ENCODE measurements around the gene NOL3.

NOL3 gene

DNA sequence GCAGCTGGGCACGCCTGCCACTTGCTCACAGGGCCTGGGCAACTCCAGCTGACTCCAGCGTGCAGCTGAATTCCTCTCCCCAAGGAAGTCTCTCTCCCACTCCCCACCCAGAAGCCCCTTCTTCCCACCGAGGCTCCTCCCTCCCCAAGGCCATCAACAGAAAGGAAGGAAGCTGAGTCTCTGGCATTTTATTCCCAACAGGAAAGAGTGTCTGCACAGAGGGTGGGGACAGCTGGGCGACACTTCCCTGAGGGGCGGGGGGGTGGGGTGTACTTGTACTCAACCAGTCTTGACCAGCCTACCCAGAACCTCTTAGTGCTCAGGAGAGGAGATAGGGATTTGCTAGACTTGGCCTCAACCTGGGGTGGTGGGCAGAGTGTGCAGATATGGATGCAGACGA is 19.7 kb downstream of the NOL3 start, which contains the start of gene EXOC3L1:
Gene EXOC3L1, minus strand, starts transcription at position 96 of the 400 bp plus-strand sequence. CDS start 460 bp downstream, outside the sequence.
- no peak for DNase-seq (ENCODE audit: low spot score)

- DNase-seq (ENCODE audit: low spot score): no peak
Measured at GRCh38 chr16:67190448-67191399, 20.4 kb downstream of the NOL3 start.

GRCh38 chr16:67191411-67191994 is 21.2 kb downstream of the NOL3 start:
- no peak for DNase-seq (ENCODE audit: low spot score)

DNA sequence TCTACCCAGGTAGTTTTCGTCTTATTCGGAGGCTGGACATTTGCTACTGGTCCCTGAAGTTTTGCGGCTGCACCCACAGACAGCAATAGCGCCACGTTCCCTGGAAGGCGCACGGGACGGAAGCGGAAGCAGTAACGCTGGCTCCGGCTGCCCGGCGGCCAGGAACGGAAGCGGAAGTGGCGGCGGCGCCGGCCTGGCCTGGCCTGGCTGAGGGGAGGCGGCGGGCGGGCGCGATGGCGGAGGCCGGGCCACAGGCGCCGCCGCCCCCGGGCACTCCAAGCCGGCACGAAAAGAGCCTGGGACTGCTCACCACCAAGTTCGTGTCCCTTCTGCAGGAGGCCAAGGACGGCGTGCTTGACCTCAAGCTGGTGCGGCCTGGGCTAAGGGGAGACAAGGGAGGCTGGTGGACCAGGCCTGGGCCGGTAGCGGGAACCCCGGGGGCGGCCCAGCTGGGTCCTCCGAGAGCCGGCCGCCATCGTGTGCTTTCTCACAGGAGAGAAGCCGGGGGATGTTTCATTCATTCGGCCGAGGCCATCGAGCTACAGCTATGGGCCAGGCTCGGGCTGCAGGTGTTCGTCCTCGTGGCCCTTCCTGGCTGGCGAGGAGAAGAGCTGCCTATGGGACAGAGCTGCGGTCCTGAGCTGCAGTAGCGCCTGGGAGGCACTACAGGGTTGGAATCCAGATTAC is 21.8 kb downstream of the NOL3 start, which contains the start of gene E2F4:
Gene E2F4, plus strand, starts transcription at position 161 of the 687 bp plus-strand sequence. Its CDS starts 73 bp downstream, at position 234.
- DNase-seq (ENCODE audit: low spot score): peak; percentile 93

DNA sequence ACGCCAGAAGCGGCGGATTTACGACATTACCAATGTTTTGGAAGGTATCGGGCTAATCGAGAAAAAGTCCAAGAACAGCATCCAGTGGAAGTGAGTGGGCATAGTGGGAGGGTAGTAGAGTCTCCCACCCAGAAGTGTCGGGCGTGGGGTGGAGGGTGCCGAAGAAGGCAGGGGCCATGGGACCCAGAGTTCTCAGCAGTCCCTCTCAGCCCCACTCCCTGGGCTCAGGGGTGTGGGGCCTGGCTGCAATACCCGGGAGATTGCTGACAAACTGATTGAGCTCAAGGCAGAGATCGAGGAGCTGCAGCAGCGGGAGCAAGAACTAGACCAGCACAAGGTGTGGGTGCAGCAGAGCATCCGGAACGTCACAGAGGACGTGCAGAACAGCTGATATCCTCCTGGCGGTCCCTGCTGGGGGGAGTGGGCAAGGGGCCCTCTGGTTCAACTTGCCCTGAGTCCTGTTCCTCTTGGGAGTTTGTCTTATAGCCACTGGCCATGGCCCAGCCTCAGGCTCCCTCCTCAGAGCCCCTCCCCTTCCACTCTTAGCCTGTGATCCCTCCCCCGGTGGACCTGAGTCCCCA is 22.5 kb downstream of the NOL3 start:
- DNase-seq (ENCODE audit: low spot score): no peak

- no peak for DNase-seq (ENCODE audit: low spot score)
Measured at GRCh38 chr16:67193536-67193935, 23.2 kb downstream of the NOL3 start.

DNA sequence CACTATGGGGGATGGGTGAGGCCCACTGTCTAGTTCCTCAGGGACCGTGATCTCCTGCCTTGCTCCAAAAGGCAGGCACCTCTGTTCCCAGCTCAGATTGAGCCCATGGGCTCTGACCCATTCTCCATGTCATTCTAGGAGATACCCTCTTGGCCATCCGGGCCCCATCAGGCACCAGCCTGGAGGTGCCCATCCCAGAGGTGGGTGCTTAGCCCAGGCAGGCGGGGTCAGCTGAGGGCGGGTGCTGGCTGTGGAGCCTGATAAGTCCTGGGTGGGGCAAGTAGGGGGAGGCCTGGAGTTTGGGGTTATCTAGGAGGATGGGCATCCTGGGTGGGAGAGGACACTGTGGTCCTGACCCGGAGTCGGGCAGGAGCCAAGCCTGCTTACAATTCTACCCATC is 23.9 kb downstream of the NOL3 start:
- no peak for DNase-seq (ENCODE audit: low spot score)

GRCh38 chr16:67195676-67196075 is 25.3 kb downstream of the NOL3 start:
- no peak for DNase-seq (ENCODE audit: low spot score)

DNA sequence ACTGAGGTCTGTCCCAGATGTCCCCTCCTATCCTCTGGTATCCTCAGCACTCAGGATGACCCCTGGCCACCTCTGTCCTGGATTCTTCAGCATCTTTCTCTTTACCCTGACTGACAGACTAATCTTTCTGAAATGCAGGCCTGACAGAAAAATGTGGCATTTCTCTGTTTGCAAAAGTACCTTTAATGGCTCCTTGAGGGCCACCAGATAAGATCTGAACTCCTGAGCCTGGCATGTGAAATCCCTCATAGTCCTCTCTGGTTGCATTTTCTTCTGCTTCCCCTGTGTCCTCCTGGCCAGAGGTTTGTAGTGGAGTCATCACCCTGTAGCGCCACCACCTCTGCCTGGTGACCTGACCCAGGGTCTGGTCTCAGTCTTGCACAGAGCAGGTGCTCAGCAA is 26.5 kb downstream of the NOL3 start:
- DNase-seq (ENCODE audit: low spot score): no peak

GRCh38 chr16:67197704-67198103 is 27.4 kb downstream of the NOL3 start:
- DNase-seq (ENCODE audit: low spot score): no peak

DNA sequence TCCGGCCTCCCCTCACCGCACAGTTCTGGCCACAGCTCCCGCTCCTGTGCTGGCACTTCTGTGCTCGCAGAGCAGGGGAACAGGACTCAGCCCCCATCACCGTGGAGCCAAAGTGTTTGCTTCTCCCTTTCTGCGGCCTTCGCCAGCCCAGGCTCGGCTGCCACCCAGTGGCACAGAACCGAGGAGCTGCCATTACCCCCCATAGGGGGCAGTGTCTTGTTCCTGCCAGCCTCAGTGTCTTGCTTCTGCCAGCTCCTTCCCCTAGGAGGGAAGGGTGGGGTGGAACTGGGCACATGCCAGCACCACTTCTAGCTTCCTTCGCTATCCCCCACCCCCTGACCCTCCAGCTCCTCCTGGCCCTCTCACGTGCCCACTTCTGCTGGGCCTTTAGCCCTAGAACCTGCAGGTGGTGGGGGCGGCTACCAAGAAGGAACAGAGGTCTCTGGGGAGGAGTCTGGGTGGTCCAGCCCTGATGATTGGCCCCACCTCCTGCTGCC is 27.9 kb downstream of the NOL3 start:
- peak; percentile 77 for DNase-seq (ENCODE audit: low spot score)

GRCh38 chr16:67199011-67199807 is 28.9 kb downstream of the NOL3 start, which contains the start of gene ELMO3:
ELMO3 (plus strand) TSS chr16:67199131; CDS start chr16:67199327, 196 bp downstream.
- DNase-seq (ENCODE audit: low spot score): peak; percentile 69

DNA sequence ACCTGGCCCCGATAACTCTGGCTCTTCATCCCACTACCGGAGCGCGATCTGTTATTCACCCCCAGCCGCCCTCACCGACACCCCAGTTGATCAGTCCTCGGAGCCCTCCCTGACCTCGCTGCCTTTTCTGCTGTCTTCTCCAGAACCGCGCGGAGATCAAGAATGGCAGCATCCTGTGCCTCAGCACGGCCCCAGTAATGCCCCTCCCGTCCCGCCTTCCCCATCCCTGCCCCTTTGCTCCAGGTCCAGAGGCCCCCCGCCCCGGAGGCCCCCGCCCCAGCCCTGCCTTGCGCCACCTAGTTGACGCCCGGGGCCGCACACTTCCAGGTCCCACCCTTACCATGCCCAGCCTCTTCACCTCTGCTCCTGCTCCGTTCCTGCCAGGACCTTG is 29.5 kb downstream of the NOL3 start:
- DNase-seq (ENCODE audit: low spot score): no peak

- no peak for DNase-seq (ENCODE audit: low spot score)
Measured at GRCh38 chr16:67200491-67200890, 30.2 kb downstream of the NOL3 start.

- no peak for DNase-seq (ENCODE audit: low spot score)
Measured at GRCh38 chr16:67201411-67202345, 31.3 kb downstream of the NOL3 start.

DNA sequence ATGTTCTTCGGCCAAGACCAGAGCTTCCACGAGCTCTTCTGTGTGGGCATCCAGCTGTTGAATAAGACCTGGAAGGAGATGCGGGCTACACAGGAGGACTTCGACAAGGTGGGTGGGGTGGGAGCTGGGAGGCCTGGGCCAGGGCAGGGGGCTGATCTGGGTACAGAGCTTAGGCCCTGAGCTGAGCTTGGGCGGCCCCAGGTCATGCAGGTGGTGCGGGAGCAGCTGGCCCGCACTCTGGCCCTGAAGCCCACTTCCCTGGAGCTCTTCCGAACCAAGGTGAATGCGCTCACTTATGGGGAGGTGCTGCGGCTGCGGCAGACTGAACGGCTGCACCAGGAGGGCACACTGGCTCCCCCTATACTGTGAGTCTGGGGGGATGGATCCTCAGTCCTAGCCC is 32.1 kb downstream of the NOL3 start:
- no peak for DNase-seq (ENCODE audit: low spot score)

DNA sequence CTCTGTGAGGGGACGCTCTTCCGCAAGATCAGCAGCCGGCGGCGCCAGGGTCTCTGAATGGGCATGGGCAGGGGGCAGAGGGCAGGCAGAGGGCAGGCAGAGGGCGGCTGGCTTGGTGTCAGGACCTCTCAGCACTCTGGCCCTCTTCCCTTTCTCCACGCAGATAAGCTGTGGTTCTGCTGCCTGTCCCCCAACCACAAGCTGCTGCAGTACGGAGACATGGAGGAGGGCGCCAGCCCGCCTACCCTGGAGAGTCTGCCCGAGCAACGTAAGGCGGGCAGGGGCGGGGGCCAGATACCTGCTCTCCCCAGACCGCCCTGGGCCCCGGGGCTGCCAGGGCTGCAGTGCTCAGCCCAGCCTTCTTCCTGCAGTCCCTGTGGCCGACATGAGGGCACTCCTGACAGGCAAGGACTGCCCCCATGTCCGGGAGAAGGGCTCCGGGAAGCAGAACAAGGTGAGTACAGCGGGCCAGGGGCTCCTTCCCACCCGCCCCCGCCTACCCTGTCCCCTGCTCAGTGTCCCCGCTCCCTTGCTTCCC is 32.7 kb downstream of the NOL3 start:
- no peak for DNase-seq (ENCODE audit: low spot score)

DNA sequence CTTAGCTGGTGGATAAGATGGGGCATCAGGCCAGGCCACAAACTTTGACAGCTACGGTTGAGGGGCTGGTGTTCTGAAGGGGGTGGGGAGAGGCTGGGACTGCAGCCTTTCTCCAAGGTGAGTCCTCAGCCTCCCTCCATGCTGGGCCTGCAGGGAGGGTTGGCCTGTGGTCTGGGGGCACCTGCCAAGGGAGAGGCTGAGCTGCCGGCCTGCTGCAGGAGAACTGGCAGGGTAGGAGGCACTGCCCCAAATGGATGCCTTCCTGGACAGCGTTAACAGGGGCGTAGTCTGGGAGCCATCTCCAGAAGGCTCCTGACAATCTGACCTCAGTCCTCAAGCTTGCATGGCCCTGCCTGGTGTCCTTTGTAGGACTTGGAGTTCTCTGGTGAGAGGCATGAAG is 33.7 kb downstream of the NOL3 start:
- no peak for DNase-seq (ENCODE audit: low spot score)

GRCh38 chr16:67206129-67206837 is 35.9 kb downstream of the NOL3 start:
- DNase-seq (ENCODE audit: low spot score): no peak
